IMR-90 (cell line): ENCODE measurements around the gene WDR89. TPM values are rescaled to one million over a fixed set of nuclear protein-coding genes. Genes with fewer than 3 reads are reported as not detected.

Source experiments
- ATAC-seq: fragments of 200-7000 bp; cut with Tn5 transposase; 2 replicates; pipeline ENCODE4 v1.9.1; 2020; ENCODE audit warnings: low read depth, mild to moderate bottlenecking, moderate library complexity
- BruUV-seq: library from RNA; stranded (reverse); fragments of 400-500 nt; replicated peaks from 2 replicates; lab custom pipeline; 2021; lab: Mats Ljungman, UMichigan
- CTCF ChIA-PET: fragments of 300-600 bp; formaldehyde crosslinking; extraction: SDS; loops from one replicate; lab custom pipeline; 2021; ENCODE audit warnings: antibody characterized with exemption; lab: Yijun Ruan, JAX
- POLR2A ChIA-PET: fragments of 300-600 bp; sonication (Branson Sonifier 250); formaldehyde crosslinking; loops from one replicate; lab custom pipeline; 2022; ENCODE audit warnings: antibody characterized with exemption; ENCODE audit not compliant: unreplicated experiment; lab: Charles Lee
- DNase-seq: peaks from one replicate; pipeline ENCODE4 v3.0.0; 2013
- H2AFZ ChIP-seq: replicated peaks from 2 replicates; pipeline ENCODE3; 2013; ENCODE audit warnings: low read length, mild to moderate bottlenecking; ENCODE audit not compliant: poor library complexity
- H2AK5ac ChIP-seq: 2 replicates; pipeline ENCODE4 v1.6.1; 2013; ENCODE audit warnings: low read depth, low read length, inconsistent platforms
- H2AK9ac ChIP-seq: replicated peaks from 2 replicates; pipeline ENCODE3; 2013; ENCODE audit warnings: mild to moderate bottlenecking, low read depth, low read length, moderate library complexity; ENCODE audit not compliant: poor library complexity
- H2BK120ac ChIP-seq: 2 replicates; pipeline ENCODE4 v1.6.1; 2013; ENCODE audit warnings: low read depth, low read length, inconsistent platforms
- H2BK15ac ChIP-seq: 3 replicates; pipeline ENCODE4 v1.6.1; 2013; ENCODE audit warnings: low read depth, low read length, inconsistent platforms
- H2BK20ac ChIP-seq: 2 replicates; pipeline ENCODE4 v1.6.1; 2013; ENCODE audit warnings: low read depth, mild to moderate bottlenecking, inconsistent platforms, low read length, moderate library complexity
- H2BK5ac ChIP-seq: 2 replicates; pipeline ENCODE4 v1.6.1; 2013; ENCODE audit warnings: mild to moderate bottlenecking, low read depth, low read length, inconsistent platforms; ENCODE audit not compliant: poor library complexity, severe bottlenecking
- H3K14ac ChIP-seq: replicated peaks from 2 replicates; pipeline ENCODE4 v1.6.1; 2013; ENCODE audit warnings: low read depth, low read length, inconsistent platforms
- H3K18ac ChIP-seq: 2 replicates; pipeline ENCODE4 v1.6.1; 2013; ENCODE audit warnings: low read depth, low read length, control low read depth
- H3K23ac ChIP-seq: 2 replicates; pipeline ENCODE4 v1.6.1; 2013; ENCODE audit warnings: low read depth, low read length, inconsistent platforms
- H3K27ac ChIP-seq: 2 replicates; pipeline ENCODE4 v1.5.1; 2013; ENCODE audit warnings: mild to moderate bottlenecking, control low read depth, low read length; ENCODE audit not compliant: insufficient read depth
- H3K27me3 ChIP-seq: 2 replicates; pipeline ENCODE4 v1.6.1; 2013; ENCODE audit warnings: low read length; ENCODE audit not compliant: control insufficient read depth, insufficient read depth
- H3K36me3 ChIP-seq: 2 replicates; pipeline ENCODE4 v1.6.1; 2013; ENCODE audit warnings: low read length, mixed read lengths; ENCODE audit not compliant: control insufficient read depth, insufficient read depth
- H3K4ac ChIP-seq: 2 replicates; pipeline ENCODE4 v1.6.1; 2013; ENCODE audit warnings: low read depth, low read length, inconsistent platforms
- H3K4me1 ChIP-seq: 2 replicates; pipeline ENCODE4 v1.6.1; 2013; ENCODE audit warnings: low read length, mixed read lengths; ENCODE audit not compliant: control insufficient read depth, insufficient read depth
- H3K4me2 ChIP-seq: 2 replicates; pipeline ENCODE4 v1.6.1; 2013; ENCODE audit warnings: low read depth, mild to moderate bottlenecking, control low read depth, low read length, moderate library complexity
- H3K4me3 ChIP-seq: 2 replicates; pipeline ENCODE4 v1.5.1; 2013; ENCODE audit warnings: low read depth, mild to moderate bottlenecking, control low read depth, low read length, moderate library complexity; ENCODE audit not compliant: insufficient read depth
- H3K56ac ChIP-seq: 2 replicates; pipeline ENCODE4 v1.6.1; 2013; ENCODE audit warnings: low read length, inconsistent platforms; ENCODE audit not compliant: insufficient read depth; ENCODE audit errors: extremely low read depth
- H3K79me1 ChIP-seq, 2 experiments: 2 replicates each; pipeline ENCODE4 v1.6.1; 2013; ENCODE audit warnings: low read length in 2 of 2, inconsistent platforms in 1 of 2, low read depth in 1 of 2
- H3K9ac ChIP-seq: 2 replicates; pipeline ENCODE4 v1.6.1; 2013; ENCODE audit warnings: low read depth, low read length, control low read depth
- H3K9me1 ChIP-seq: 2 replicates; pipeline ENCODE4 v1.6.1; 2013; ENCODE audit warnings: low read length, inconsistent platforms; ENCODE audit not compliant: insufficient read depth
- H3K9me3 ChIP-seq: 2 replicates; pipeline ENCODE4 v1.6.1; 2013; ENCODE audit warnings: low read length; ENCODE audit not compliant: control insufficient read depth, insufficient read depth
- H4K20me1 ChIP-seq: 2 replicates; pipeline ENCODE4 v1.6.1; 2013; ENCODE audit warnings: low read length, inconsistent platforms; ENCODE audit not compliant: insufficient read depth
- H4K5ac ChIP-seq: 2 replicates; pipeline ENCODE4 v1.6.1; 2013; ENCODE audit warnings: mild to moderate bottlenecking, low read depth, low read length, control low read depth
- H4K8ac ChIP-seq, 2 experiments: 2 replicates each; pipeline ENCODE4 v1.6.1; 2013; ENCODE audit warnings: low read depth in 2 of 2, low read length in 2 of 2, control low read depth in 1 of 2, inconsistent platforms in 1 of 2
- H4K91ac ChIP-seq: 2 replicates; pipeline ENCODE4 v1.6.1; 2013; ENCODE audit warnings: low read depth, low read length, inconsistent platforms; ENCODE audit not compliant: insufficient read depth
- BHLHE40 ChIP-seq: fragments of 150-350 bp; IDR thresholded peaks from 2 replicates; pipeline ENCODE4 v1.6.1; 2016; ENCODE audit warnings: mild to moderate bottlenecking, low read depth, low read length
- CEBPB ChIP-seq: IDR thresholded peaks from 2 replicates; pipeline ENCODE4 v1.6.1; 2012; ENCODE audit warnings: low read depth, low read length, improper control_type of control experiment
- CTCF ChIP-seq: conservative IDR thresholded peaks from 2 replicates; pipeline ENCODE4 v1.5.1; 2012; ENCODE audit warnings: mild to moderate bottlenecking, low read depth, low read length, improper control_type of control experiment
- ELK1 ChIP-seq: fragments of 150-350 bp; IDR thresholded peaks from 2 replicates; pipeline ENCODE4 v1.6.1; 2016; ENCODE audit warnings: low read depth, mild to moderate bottlenecking, low read length, moderate library complexity, borderline replicate concordance
- FOS ChIP-seq: fragments of 150-350 bp; IDR thresholded peaks from 2 replicates; pipeline ENCODE4 v1.6.1; 2016; ENCODE audit warnings: low read depth, low read length
- MAFK ChIP-seq: IDR thresholded peaks from 2 replicates; pipeline ENCODE4 v1.6.1; 2012; ENCODE audit warnings: low read depth, low read length, improper control_type of control experiment
- MAZ ChIP-seq: IDR thresholded peaks from 2 replicates; pipeline ENCODE4 v1.6.1; 2012; ENCODE audit warnings: low read depth, mild to moderate bottlenecking, low read length, improper control_type of control experiment, moderate library complexity, borderline replicate concordance
- MXI1 ChIP-seq: IDR thresholded peaks from 2 replicates; pipeline ENCODE4 v1.6.1; 2012; ENCODE audit warnings: low read depth, mild to moderate bottlenecking, low read length, moderate library complexity, borderline replicate concordance
- NFE2L2 ChIP-seq: fragments of 150-350 bp; IDR thresholded peaks from 2 replicates; pipeline ENCODE4 v1.6.1; 2016; ENCODE audit warnings: low read depth, mild to moderate bottlenecking, low read length
- POLR2A ChIP-seq: IDR thresholded peaks from 2 replicates; pipeline ENCODE4 v1.6.1; 2012; ENCODE audit warnings: mild to moderate bottlenecking, low read depth, low read length
- RAD21 ChIP-seq: IDR thresholded peaks from 2 replicates; pipeline ENCODE4 v1.6.1; 2012; ENCODE audit warnings: low read length, improper control_type of control experiment
- RCOR1 ChIP-seq: IDR thresholded peaks from 2 replicates; pipeline ENCODE4 v1.6.1; 2012; ENCODE audit warnings: mild to moderate bottlenecking, low read length, improper control_type of control experiment; ENCODE audit not compliant: insufficient replicate concordance
- RFX5 ChIP-seq: IDR thresholded peaks from 2 replicates; pipeline ENCODE4 v1.8.0; 2012; ENCODE audit warnings: low read depth, mild to moderate bottlenecking, low read length, moderate library complexity
- SMC3 ChIP-seq: fragments of 150-350 bp; IDR thresholded peaks from 2 replicates; pipeline ENCODE4 v1.6.1; 2016; ENCODE audit warnings: low read depth, mild to moderate bottlenecking, antibody characterized with exemption, low read length, moderate library complexity
- WGBS, 2 experiments: methylation state at CpG; one replicate each; pipeline versions ENCODE4 v1.1.5 to v1.1.7; 2013; ENCODE audit warnings: missing lambda C conversion rate in 2 of 2; ENCODE audit not compliant: insufficient read length in 1 of 2; ENCODE audit errors: extremely low coverage in 2 of 2; 5-methylcytosine and 5-hydroxymethylcytosine counted together
- dilution Hi-C: fragments of 300-500 bp; cut with HindIII; formaldehyde crosslinking; loops from one replicate; pipeline ENCODE4 v1.14.3; 2018; ENCODE audit warnings: low sequenced_read_pairs; ENCODE audit not compliant: unreplicated experiment
- in situ Hi-C: fragments of 300-500 bp; cut with MboI; formaldehyde crosslinking; loops from 3 replicates; pipeline ENCODE4 v1.14.3; 2019; ENCODE audit warnings: low sequenced_read_pairs, inconsistent platforms, mixed read lengths
- intact Hi-C: fragments of 100-400 bp; cut with micrococcal nuclease; formaldehyde crosslinking; loops from 2 replicates; pipeline ENCODE4 v1.10.0; 2022
- polyA plus RNA-seq, 3 experiments: library from polyadenylated mRNA; depleted of rRNA; stranded (reverse); fragments of >200 nt; gene quantifications; 2 replicates each; pipeline ENCODE4 v1.2.3, GENCODE V29; 2012; ENCODE audit warnings: low replicate concordance in 1 of 3
- total RNA-seq: library from RNA; depleted of rRNA; stranded (reverse); fragments of >200 nt; gene quantifications from 2 replicates; pipeline ENCODE4 v1.2.3, GENCODE V29; 2012

WDR89 gene
- total and polyA plus RNA-seq, 2 of the 4 experiments (the other 2 are of a cell fraction), result 4.3 to 10.2 TPM

GRCh38 chr14:63644741-63645140, 3.1 kb upstream of the WDR89 start:
- Histone ChIP-seq H3K14ac (no peak overlapping the region), H2BK20ac (no peak overlapping the region), H3K56ac (no peak overlapping the region), H2BK15ac (no peak overlapping the region), H3K4me2 (no peak overlapping the region), H4K5ac (no peak overlapping the region), H2AK5ac (no peak overlapping the region), H3K79me1 (peaks cover 5 to 10% of the 10 kb centered on the region in 2 experiments; a peak in 2 of 4 replicates), H3K4me3 (no peak overlapping the region), H3K4me1 (0 out of 2 replicates have a peak, but pooled peaks cover 2% of the 10 kb centered on the region), H3K9me1 (peaks cover 5% of the 10 kb centered on the region), H2BK120ac (no peak overlapping the region), H3K18ac (no peak overlapping the region), H3K9me3 (no peaks in the 10 kb centered on the region), H3K23ac (no peak overlapping the region), H4K20me1 (peaks cover 3% of the 10 kb centered on the region; the same call in 1 of the 2 replicates), H3K27ac (no peak overlapping the region), H3K36me3 (no peaks in the 10 kb centered on the region), H2BK5ac (no peak overlapping the region), H2AK9ac (no peak overlapping the region), H3K27me3 (no peaks in the 10 kb centered on the region), H3K4ac (no peak overlapping the region), H2AFZ (no peak overlapping the region), H3K9ac (no peak overlapping the region), H4K91ac (no peak overlapping the region), H4K8ac (no peak overlapping the region)
- in situ Hi-C loops (no loop called here), intact Hi-C loops (no loop called here), dilution Hi-C loops (no loop called here)
- DNase-seq, result no peak
- BruUV-seq, result no TSS peak
- CTCF ChIA-PET, result interaction anchor here (0.6 to 1.1 kb wide), 2 partner anchors 125 to 1770 kb away, joined by 3 to 6 read pairs; no protein-coding TSS in a partner anchor
- TF ChIP-seq RFX5 (no peak), RCOR1 (no peak), MXI1 (no peak), SMC3 (no peak), MAZ (no peak), RAD21 (no peak), ELK1 (no peak), POLR2A (no peak), CTCF (no peak), NFE2L2 (no peak), CEBPB (no peak), FOS (no peak), MAFK (no peak), BHLHE40 (no peak)
- no peak for ATAC-seq
- POLR2A ChIA-PET, result no interaction called here
- no CpG with 5 or more reads among the region's 2 CpGs for WGBS, 2 experiments
